GM20000 (cell line): ENCODE measurements around the gene PRKCZ.

Experiments
- DNase-seq: peaks from one replicate; pipeline ENCODE4 v3.0.0; 2012; ENCODE audit warnings: low spot score
- CTCF ChIP-seq: IDR thresholded peaks from 2 replicates; pipeline ENCODE4 v1.5.1; 2012; ENCODE audit warnings: mild to moderate bottlenecking, control low read depth; ENCODE audit errors: extremely low read depth, missing control alignments

Gene PRKCZ

GRCh38 chr1:2133039-2133878 lies 83.0 kb downstream of the PRKCZ start:
- no peak for TF ChIP-seq CTCF
- peak; percentile 96 for DNase-seq

GRCh38 chr1:2133879-2134215 lies 83.6 kb downstream of the PRKCZ start:
- TF ChIP-seq CTCF = no peak
- no peak for DNase-seq

GRCh38 chr1:2134266-2134620 lies 84.0 kb downstream of the PRKCZ start:
- DNase-seq = no peak
- no peak for TF ChIP-seq CTCF

- TF ChIP-seq CTCF = no peak
- no peak for DNase-seq
These were observed 84.6 kb downstream of the PRKCZ start for GRCh38 chr1:2134621-2135307.

- no peak for DNase-seq
- TF ChIP-seq CTCF = no peak
These were observed 85.2 kb downstream of the PRKCZ start for GRCh38 chr1:2135441-2135841.

GRCh38 chr1:2135941-2136340 lies 85.7 kb downstream of the PRKCZ start:
- TF ChIP-seq CTCF = no peak
- no peak for DNase-seq

GRCh38 chr1:2136386-2137235 lies 86.4 kb downstream of the PRKCZ start:
- TF ChIP-seq CTCF = no peak
- DNase-seq = no peak
